ENCODE measurements around the gene EML4. TPM values are rescaled to one million over a fixed set of nuclear protein-coding genes. Genes with fewer than 3 reads are reported as not detected.

EML4 gene
- total RNA-seq, 2 donors from 2014 or later, result 68.2 to 76.5 TPM

DNA sequence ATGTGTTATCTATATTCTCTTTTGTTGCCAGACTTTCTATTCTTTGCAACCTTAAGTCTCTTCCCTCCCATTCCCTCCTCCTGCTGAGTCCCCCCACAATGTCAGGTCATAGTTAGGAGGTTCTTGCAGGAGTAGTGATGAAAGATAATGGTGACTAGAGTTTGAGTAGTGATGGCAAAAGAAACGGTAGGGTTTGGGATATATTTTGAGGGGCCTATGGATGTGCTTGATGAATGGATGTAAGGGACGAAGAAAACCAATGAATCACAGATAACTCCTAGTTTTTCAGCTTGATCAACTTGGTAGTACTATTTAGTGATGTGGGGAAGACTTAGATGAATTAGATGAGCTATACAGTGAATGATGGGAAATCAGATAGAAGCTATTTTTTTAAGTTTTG, 21.0 kb downstream of the EML4 start:
- ATAC-seq, result no peak
- intact Hi-C loops (cut with DNase I, micrococcal nuclease), result loop anchor here in 1 of 2 donors (10.0 kb wide), 1 partner anchor 95 kb away; no protein-coding TSS in a partner anchor
- no peak for DNase-seq

DNA sequence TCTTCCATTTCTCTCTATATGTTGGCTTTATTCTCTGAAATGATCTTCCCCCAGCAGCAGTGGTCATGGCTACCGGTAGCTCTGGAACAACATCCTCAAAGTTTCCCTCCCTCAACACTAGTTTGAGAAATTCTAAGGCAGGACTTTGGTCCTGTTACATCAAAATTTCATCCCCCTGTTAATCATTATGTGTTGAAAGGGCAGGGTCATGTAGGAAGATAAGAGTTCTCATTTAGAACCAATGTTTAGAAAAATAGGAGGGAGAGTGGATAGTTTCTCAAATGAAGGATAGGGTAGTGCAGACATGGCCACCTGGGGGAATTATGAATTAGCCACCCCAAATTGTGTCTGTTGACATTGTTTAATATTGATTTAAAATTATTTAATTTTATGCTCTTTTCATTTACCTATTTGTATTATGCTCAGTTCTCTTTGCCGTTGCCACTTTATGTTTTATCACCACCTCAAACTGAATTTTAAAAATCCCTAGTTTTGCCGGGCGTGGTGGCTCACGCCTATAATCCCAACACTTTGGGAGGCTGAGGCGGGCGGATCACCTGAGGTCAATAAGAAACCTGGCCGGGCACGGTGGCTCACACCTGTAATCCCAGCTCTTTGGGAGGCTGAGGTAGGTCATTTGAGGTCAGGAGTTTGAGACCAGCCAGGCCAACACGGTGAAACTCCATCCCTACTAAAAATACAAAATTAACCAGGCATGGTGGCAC, 22.3 kb downstream of the EML4 start:
- intact Hi-C loops (cut with DNase I, micrococcal nuclease), result loop anchor here in 1 of 2 donors (10.0 kb wide), 1 partner anchor 97 kb away; no protein-coding TSS in a partner anchor
- peak in 1 of 2 donors; percentile 40 for DNase-seq
- ATAC-seq, result peak; percentile 81

DNA sequence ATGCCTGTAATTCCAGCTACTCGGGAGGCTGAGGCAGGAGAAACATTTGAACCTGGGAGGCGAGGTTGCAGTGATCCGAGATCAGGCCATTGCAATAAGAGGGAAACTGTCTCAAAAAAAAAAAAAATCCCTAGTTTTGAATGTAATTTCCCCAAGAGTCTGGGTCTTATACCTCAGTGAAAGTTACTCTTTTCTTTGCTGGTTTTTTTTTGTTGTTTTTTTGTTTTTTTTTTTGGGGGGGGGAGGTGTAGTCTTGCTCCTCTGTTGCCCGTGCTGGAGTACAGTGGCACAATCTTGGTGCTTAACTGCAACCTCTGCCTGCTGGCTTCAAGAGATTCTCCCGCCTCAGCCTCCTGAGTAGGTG, 22.8 kb downstream of the EML4 start:
- intact Hi-C loops (cut with DNase I, micrococcal nuclease), result loop anchor here in 1 of 2 donors (10.0 kb wide), 1 partner anchor 97 kb away; no protein-coding TSS in a partner anchor
- DNase-seq, result no peak
- no peak for ATAC-seq

DNA sequence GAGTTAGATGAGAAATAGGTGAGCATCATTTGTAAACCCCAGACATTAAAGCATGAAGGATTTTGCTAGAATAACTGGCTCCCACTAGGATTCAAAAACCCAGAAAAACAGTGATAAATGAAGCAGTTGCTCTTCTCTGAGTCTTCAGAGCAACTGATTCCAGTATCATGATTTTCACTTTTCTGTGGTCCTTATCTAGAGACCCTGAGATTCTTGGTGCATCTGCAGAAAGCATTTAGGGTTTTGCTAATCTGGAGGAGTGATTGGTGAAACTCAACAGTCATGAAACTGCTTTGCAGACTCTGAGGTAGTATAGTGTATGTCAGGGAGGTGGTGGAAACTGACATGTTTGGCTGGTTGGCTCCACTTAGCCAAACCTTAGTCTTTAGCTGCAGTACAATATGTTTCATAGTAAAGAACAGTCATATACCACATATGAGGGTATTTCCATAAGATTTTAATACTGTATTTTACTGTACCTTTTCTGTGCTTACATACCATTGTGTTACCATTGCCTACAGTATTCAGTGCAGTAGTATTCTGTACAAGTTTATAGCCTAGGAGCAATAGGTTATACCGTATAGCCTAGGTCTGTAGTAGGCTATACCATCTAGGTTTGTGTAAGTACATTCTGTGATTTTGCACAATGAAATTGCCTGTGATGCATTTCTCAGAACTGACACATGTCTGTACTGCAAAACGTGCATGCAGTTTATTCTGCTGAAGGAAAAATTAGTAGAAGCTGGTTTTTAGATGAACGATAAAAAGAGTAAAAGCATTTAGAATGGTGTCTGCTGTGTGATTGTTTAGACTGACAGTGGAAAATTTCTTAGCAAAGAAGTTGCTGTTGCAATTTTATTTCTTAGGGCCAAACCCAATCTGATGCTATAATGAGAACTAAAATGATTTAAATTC, 23.8 kb downstream of the EML4 start:
- DNase-seq (no peak), ATAC-seq (no peak)
- intact Hi-C loops (cut with DNase I, micrococcal nuclease), result loop anchor here in 1 of 2 donors (10.0 kb wide), 1 partner anchor 98 kb away; no protein-coding TSS in a partner anchor

DNA sequence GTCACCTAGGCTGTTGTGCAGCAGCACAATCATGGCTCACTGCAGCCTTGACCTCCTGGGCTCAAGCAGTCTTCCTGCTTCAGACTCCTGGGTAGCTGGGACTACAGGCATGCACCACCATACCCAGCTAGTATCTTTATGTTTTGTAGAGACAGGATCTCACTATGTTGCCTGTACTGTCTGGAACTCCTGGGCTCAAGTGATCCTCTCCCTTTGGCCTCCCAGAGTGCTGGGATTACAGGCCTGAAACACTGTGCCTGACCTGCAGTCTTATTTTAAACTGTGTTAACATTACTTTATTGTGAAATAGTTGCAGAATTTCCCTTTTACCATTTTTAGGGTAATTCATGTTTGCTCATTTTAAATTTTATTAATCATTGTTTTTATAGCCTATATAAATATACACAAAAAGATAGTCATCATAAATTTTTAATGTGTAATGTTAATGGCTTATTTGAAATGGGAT, 24.6 kb downstream of the EML4 start:
- no peak for ATAC-seq
- DNase-seq, result no peak
- intact Hi-C loops (cut with DNase I, micrococcal nuclease), result loop anchor here in 1 of 2 donors (10.0 kb wide), 1 partner anchor 99 kb away; no protein-coding TSS in a partner anchor

DNA sequence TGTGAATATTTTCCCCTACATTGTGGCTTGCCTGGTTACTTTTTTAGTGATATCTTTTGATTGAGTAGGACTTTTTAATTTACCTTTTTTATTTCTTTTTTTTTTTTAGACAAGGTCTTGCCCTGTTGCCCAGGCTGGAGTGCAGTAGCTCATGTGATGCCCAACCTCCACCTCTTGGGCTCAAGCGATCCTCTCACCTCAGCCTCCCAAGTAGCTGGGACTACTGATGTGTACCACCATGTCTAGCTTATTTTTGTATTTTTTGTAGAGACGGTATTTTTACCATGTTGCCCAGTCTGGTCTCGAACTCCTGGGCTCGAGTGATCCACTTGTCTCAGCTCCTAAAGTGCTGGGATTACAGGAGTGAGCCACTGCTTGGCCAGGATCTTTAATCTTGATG, 25.3 kb downstream of the EML4 start:
- DNase-seq (no peak), ATAC-seq (no peak)
- intact Hi-C loops (cut with DNase I, micrococcal nuclease), result loop anchor here in 1 of 2 donors (10.0 kb wide), 1 partner anchor 100 kb away; no protein-coding TSS in a partner anchor

DNA sequence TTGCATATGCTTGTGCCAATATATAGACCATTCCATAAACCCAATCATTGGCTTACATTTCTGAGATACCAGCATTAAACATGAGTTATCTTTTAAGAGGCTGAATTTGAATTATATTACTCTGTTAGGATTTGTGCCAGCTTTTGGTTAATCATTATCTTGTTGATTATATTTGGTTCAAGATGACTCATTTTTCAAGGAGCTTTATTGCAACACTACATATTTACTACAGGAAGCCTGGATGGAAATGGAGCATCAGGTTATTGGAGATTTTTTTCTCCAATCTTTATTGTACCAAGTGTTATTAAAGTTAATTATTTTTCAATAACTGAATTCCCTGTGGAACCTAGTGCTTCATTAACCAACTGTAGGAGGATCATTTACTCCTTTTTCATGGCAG, 26.4 kb downstream of the EML4 start:
- peak; percentile 73 for ATAC-seq
- intact Hi-C loops (cut with DNase I, micrococcal nuclease), result loop anchor here in 1 of 2 donors (10.0 kb wide), 1 partner anchor 101 kb away; no protein-coding TSS in a partner anchor
- no peak for DNase-seq

DNA sequence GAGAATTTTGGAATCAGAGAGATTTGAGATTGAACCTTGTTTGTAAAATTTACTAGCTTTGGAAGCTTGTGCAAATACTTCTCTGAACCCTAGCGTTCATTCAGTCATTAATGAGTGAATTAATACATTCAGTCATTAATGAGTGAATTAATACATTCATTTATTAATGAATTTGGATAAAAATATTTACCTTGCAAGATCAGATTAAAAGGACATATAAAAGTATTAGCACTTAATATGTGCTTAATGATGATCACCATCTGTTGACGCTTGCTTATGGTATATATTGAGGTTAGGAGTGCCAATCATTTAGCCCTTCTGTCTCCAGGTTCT, 26.9 kb downstream of the EML4 start:
- intact Hi-C loops (cut with DNase I, micrococcal nuclease), result loop anchor here in 1 of 2 donors (10.0 kb wide), 1 partner anchor 101 kb away; no protein-coding TSS in a partner anchor
- ATAC-seq (no peak), DNase-seq (no peak)

DNA sequence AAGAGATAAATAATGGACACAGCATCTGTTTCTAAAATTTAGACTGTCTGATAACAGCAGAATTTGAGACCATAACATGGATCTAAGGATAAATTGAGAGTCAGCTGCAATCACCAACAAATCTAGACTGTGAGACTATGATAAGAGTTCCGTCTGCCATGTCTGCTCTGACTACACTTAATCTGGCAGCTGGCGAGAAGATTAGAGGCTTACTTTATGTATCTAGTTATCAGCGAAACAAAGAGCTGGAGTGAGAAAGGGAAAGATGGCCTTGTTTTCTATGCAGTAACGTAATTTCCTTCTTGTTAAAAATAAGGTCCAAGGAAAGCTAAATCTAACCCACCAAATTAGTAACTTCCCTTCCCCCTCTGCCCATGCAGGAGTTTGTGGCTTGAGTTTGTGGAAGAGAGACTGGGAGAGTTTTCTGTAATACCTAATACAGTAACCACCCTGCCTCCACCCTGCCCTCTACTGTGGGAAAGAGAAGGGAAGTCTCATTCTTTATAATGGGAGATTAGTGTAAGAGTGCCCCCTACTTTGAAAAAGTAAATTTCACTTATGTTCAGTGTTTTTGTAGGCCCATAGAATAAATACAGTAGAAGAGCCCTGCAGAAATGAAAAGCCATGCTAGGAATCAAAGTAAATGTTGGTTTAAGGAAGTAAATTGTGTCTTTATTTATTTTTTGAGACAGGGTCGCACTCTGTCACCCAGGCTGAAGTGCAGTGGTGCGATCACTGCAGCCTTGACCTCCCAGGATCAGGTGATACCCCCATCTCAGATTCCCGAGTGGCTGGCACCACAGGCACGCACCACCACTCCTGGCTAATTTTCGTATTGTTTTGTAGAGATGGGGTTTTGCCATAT, 27.5 kb downstream of the EML4 start:
- DNase-seq (peak; percentile 62 to 63), ATAC-seq (peak; percentile 70)
- intact Hi-C loops (cut with DNase I, micrococcal nuclease), result loop anchor here in 1 of 2 donors (10.0 kb wide), 1 partner anchor 102 kb away; no protein-coding TSS in a partner anchor

DNA sequence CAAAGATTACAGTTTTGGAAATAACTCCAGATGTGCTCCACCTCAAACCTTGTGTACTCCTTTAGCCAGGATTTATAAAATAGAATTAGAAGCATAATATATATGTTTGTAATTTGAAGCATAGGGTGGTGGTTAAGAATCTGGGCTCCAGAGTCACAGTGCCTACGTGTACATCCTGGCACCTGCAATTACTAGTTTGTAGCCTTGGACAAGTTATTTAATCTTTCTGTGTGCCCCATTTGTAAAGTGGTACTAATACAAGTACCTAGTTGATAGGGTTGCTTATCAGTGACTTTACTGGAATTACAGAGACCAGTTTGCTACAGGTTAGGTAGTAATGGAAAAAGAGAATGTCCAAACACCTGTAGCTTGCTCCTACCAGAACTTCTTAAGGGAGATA, 28.6 kb downstream of the EML4 start:
- intact Hi-C loops (cut with DNase I, micrococcal nuclease), result loop anchor here in 1 of 2 donors (10.0 kb wide), 1 partner anchor 103 kb away; no protein-coding TSS in a partner anchor
- no peak for DNase-seq
- ATAC-seq, result no peak

DNA sequence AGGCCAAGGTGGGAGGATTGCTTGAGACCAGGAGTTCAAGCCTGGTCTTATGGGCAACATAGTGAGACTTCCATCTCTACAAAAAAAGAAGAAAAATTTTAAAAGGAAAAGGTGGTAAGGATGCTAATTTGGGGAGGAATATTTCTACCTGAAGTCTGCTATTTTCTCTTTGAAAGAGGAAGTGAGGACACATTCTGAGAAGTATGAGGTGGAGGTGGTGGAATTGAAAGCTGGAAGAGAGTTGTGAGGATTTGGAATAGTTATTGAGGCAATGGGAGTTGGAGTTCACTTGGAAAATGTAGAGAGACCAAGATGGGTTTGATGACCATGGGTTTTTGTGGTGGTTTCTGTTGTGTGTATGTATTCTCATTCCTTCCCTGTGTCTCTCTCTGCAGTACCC, 29.3 kb downstream of the EML4 start:
- intact Hi-C loops (cut with DNase I, micrococcal nuclease), result loop anchor here in 1 of 2 donors (10.0 kb wide), 1 partner anchor 104 kb away; no protein-coding TSS in a partner anchor

DNA sequence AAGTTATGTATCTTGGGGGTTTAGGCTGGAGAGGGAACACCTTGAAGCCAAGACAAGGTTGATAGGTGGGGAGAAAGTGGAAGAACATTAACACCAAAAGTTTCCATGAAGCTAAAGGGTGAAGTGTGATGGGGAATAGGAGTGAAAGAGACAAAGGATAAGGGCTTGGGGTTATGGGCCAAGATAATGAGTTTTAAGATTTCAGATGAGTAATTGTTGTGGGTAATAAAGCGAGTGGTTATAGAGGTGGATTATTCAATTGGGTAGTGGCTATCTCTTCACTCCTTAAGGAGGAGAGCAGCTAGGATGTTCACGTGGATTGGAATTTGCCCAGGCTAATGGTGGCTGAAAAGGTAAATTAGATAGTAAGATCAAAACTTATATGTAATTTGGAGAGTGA, 29.8 kb downstream of the EML4 start:
- intact Hi-C loops (cut with DNase I, micrococcal nuclease), result loop anchor here in 1 of 2 donors (10.0 kb wide), 1 partner anchor 104 kb away; no protein-coding TSS in a partner anchor
- no peak for ATAC-seq
- no peak for DNase-seq

More for the DNA sequence above, 29.3 kb downstream of the EML4 start:
- ATAC-seq (no peak), DNase-seq (no peak)

DNA sequence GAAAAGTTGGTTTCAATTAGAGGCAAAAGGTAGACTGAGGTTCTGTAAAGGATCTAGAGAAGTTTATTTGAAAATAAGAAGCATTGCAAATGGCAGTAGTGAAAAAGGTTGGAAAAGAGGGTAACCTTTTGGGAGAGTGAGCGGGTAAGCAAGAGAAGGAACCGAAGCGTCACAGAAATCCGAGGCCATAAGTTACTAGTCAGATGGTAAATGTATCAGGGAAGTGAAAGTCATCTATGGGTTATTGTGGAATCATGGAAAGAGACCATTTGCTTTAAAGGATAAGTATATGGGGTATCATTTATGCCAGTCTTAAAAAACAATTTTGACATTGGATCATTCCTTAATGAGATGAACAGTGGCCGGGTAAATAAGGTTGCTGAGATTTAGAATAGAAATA, 30.5 kb downstream of the EML4 start:
- intact Hi-C loops (cut with DNase I, micrococcal nuclease), result loop anchor here in 1 of 2 donors (10.0 kb wide), 1 partner anchor 105 kb away; no protein-coding TSS in a partner anchor
- DNase-seq (no peak), ATAC-seq (no peak)

DNA sequence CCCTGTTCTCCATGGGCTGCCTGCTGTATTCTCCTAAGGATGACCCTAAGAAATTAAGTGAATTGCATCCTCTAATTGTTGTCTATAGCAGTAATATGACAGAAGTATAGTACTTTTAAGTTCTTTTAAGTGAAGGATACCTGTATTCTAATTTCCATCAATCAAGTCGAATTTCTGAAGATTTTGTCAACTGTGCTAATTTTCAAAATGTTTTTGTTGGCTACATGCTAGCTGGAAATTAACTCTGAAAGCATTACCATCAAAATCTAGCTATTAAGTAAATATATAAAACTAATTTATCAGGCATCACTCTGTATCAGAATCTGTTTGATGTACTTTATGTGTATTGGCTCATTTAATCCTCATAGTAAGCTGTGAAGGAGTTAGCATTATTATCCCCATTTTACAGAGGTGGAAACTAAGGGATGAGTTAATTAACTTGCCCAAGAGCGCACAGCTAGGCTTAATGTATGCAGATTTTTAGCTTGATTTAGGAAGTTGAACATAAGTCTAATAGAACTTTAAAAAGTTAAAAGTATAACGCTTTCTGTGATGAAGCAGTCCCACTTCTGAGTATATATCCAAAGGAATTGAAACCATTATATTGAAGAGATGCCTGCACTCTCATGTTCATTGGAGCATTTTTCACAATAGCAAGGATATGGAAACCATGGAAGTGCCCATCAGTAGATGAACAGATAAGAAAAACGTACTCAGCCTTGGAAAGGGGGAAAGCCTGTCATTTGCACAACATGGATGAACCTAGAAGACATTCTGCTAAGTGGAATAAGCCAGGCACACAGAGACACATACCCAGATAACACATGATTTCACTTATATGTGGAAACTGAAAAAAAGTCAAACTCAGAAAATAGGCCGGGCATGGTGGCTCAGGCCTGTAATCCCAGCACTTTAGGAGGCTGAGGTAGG, 32.0 kb downstream of the EML4 start:
- DNase-seq (no peak), ATAC-seq (no peak)
- intact Hi-C loops (cut with DNase I, micrococcal nuclease), result no loop called here

DNA sequence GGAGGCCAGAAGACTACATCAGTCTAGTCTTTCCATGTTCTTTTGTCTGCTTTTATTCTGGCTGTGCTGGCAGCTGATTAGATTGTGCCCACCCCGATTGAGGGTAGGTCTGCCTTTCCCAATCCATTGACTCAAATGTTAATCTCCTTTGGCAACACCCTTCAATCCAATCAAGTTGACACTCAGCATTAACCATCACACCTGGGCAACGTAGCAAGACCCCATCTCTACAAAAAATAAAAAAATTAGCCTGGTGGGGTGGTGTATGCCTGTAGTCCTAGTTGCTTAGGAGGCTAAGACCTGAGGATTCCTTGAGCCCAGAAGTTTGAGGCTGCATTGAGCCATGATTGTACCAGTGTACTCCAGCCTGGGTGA, 33.5 kb downstream of the EML4 start:
- no peak for DNase-seq
- no peak for ATAC-seq
- intact Hi-C loops (cut with DNase I, micrococcal nuclease), result no loop called here

DNA sequence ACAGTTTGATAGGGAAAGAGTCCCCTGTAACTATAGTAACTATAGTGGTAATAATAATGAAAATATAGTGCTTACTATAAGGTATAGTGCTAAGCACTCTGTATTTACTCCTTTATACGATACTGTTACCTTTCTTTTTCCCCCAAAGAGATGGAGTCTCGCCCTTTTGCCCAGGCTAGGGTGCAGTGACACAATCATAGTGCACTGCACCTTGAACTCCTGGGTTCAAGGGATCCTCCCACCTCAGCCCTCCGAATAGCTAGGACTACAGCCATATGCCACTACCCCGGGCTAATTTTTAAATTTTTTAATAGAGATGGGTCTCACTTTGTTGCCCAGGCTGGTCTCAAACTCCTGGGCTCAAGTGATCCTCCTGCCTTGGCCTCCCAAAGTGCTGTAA, 34.6 kb downstream of the EML4 start:
- ATAC-seq (no peak), DNase-seq (no peak)
- intact Hi-C loops (cut with DNase I, micrococcal nuclease), result no loop called here

DNA sequence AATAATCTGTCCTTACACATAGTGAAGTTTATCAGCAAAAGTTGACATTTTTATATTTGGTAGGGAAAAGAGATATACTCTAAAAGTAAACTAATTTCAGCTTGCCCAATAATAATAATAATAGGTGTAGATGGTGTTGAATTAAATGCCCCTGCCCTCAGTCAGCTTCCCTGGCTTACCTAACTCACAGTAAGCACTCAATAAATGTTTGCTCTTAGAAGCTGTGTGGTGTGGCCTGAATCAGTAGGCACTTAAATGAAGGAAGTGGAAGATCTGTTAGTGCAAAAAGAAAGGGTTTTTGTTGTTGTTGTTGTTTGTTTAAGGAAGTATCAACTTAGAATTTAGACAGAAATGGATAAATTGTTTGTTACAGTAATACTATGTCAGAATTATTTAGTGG, 36.2 kb downstream of the EML4 start:
- ATAC-seq (no peak), DNase-seq (no peak)
- intact Hi-C loops (cut with DNase I, micrococcal nuclease), result no loop called here

Measured in left colon (tissue), 2 donors.